Endothelial cell of umbilical vein (primary cell): ENCODE results near the gene GALNT2. TPM values are rescaled to one million over a fixed set of nuclear protein-coding genes. Genes with fewer than 3 reads are reported as not detected.

Experiments
- BruUV-seq: library from RNA; stranded (reverse); fragments of 400-500 nt; replicated peaks from 2 replicates; lab custom pipeline; 2021; lab: Mats Ljungman, UMichigan
- CTCF ChIA-PET: fragments of 300-600, 350-600 bp; sonication (Branson Sonifier 250); formaldehyde crosslinking; loops from one replicate; lab custom pipeline; 2021; ENCODE audit warnings: antibody characterized with exemption, inconsistent platforms; lab: Charles Lee
- POLR2A ChIA-PET: fragments of 300-600, 350-600 bp; sonication (Branson Sonifier 250); formaldehyde crosslinking; loops from one replicate; lab custom pipeline; 2021; ENCODE audit warnings: antibody characterized with exemption, inconsistent platforms; lab: Charles Lee
- DNase-seq: peaks from one replicate; pipeline ENCODE4 v3.0.0-alpha.2; 2011; ENCODE audit warnings: low read depth, low spot score
- FAIRE-seq: peaks from 2 replicates; lab custom pipeline; 2011; peaks lifted over from hg19 to GRCh38; lab: Jason Lieb, UNC
- H2AFZ ChIP-seq: 2 replicates; pipeline ENCODE4 v1.6.0; 2012; ENCODE audit warnings: low read depth, low read length, control low read depth, inconsistent platforms
- H3K27ac ChIP-seq: 2 replicates; pipeline ENCODE4 v1.5.1; 2011; ENCODE audit warnings: low read depth, mild to moderate bottlenecking, control low read depth, low read length, moderate library complexity; ENCODE audit not compliant: insufficient read depth
- H3K27me3 ChIP-seq, 2 experiments: 2 replicates each; pipeline versions ENCODE4 v1.6.0 to v1.6.1; 2011; ENCODE audit warnings: low read length in 2 of 2, mixed read lengths in 1 of 2; ENCODE audit not compliant: control insufficient read depth in 2 of 2, insufficient read depth in 2 of 2
- H3K36me3 ChIP-seq, 2 experiments: 2 replicates in 1 of 2; 3 replicates in 1 of 2; pipeline ENCODE4 v1.5.1; 2011; ENCODE audit warnings: low read length in 2 of 2, mild to moderate bottlenecking in 1 of 2, moderate library complexity in 1 of 2; ENCODE audit not compliant: control insufficient read depth in 2 of 2, insufficient read depth in 2 of 2; ENCODE audit errors: extremely low read depth in 1 of 2
- H3K4me1 ChIP-seq: 3 replicates; pipeline ENCODE4 v1.5.1; 2011; ENCODE audit warnings: mild to moderate bottlenecking, low read length; ENCODE audit not compliant: control insufficient read depth, insufficient read depth; ENCODE audit errors: extremely low read depth
- H3K4me2 ChIP-seq: 2 replicates; pipeline ENCODE4 v1.6.1; 2011; ENCODE audit warnings: low read length, control low read depth, mixed read lengths; ENCODE audit not compliant: insufficient read depth
- H3K4me3 ChIP-seq, 3 experiments: fragments of 200-600 bp in 1 of 3; sonication (generic), shearing (Covaris generic) in 1 of 3; replicated peaks in 1 of 3; 2 replicates each; pipeline ENCODE4 v1.5.1; 2011 to 2016; ENCODE audit warnings: control low read depth in 3 of 3, low read length in 3 of 3, mild to moderate bottlenecking in 2 of 3, inconsistent platforms in 1 of 3, low read depth in 1 of 3, moderate library complexity in 1 of 3; ENCODE audit not compliant: insufficient read depth in 1 of 3
- H3K79me2 ChIP-seq: 2 replicates; pipeline ENCODE4 v1.6.0; 2012; ENCODE audit warnings: low read length, inconsistent platforms; ENCODE audit not compliant: control insufficient read depth, insufficient read depth
- H3K9ac ChIP-seq: replicated peaks from 2 replicates; pipeline ENCODE3; 2011; ENCODE audit warnings: low read length, control low read depth; ENCODE audit not compliant: insufficient read depth; ENCODE audit errors: extremely low read depth
- H3K9me1 ChIP-seq: replicated peaks from 3 replicates; pipeline ENCODE4 v1.6.0; 2011; ENCODE audit warnings: mild to moderate bottlenecking, low read length; ENCODE audit not compliant: control insufficient read depth, insufficient read depth; ENCODE audit errors: extremely low read depth
- H3K9me3 ChIP-seq: replicated peaks from 2 replicates; pipeline ENCODE4 v1.5.1; 2012; ENCODE audit warnings: low read length, inconsistent platforms; ENCODE audit not compliant: control insufficient read depth, insufficient read depth
- H4K20me1 ChIP-seq: replicated peaks from 2 replicates; pipeline ENCODE3; 2011; ENCODE audit warnings: mild to moderate bottlenecking, low read length; ENCODE audit not compliant: control insufficient read depth, insufficient read depth; ENCODE audit errors: extremely low read depth
- EZH2 ChIP-seq: IDR thresholded peaks from 2 replicates; pipeline ENCODE4 v1.6.1; 2012; ENCODE audit warnings: borderline replicate concordance, low read depth, mild to moderate bottlenecking, moderate library complexity, low read length, inconsistent platforms; ENCODE audit not compliant: severe bottlenecking
- FOS ChIP-seq: IDR thresholded peaks from 2 replicates; pipeline ENCODE4 v1.6.1; 2011; ENCODE audit warnings: mild to moderate bottlenecking, low read length, moderate library complexity, borderline replicate concordance; ENCODE audit not compliant: insufficient read depth
- GATA2 ChIP-seq: IDR thresholded peaks from 2 replicates; pipeline ENCODE4 v1.7.0; 2011; ENCODE audit warnings: low read depth, mild to moderate bottlenecking, moderate library complexity, mixed read lengths, low read length; ENCODE audit not compliant: insufficient read length, insufficient read depth
- JUN ChIP-seq: IDR thresholded peaks from 2 replicates; pipeline ENCODE4 v1.6.1; 2011; ENCODE audit warnings: borderline replicate concordance, low read depth; ENCODE audit not compliant: insufficient read length, insufficient read depth
- MYC ChIP-seq: IDR thresholded peaks from one replicate; pipeline ENCODE4 v1.6.1; 2011; ENCODE audit warnings: mild to moderate bottlenecking, low read depth, low read length
- POLR2A ChIP-seq: IDR thresholded peaks from 2 replicates; pipeline ENCODE4 v1.6.1; 2012; ENCODE audit warnings: low read depth, mild to moderate bottlenecking, control low read depth, low read length
- POLR2AphosphoS5 ChIP-seq: IDR thresholded peaks from 2 replicates; pipeline ENCODE4 v1.6.1; 2012; ENCODE audit warnings: low read depth, mild to moderate bottlenecking, control low read depth, low read length, moderate library complexity; ENCODE audit not compliant: insufficient read depth
- dilution Hi-C: fragments of 300-500 bp; cut with MboI; formaldehyde crosslinking; loops from one replicate; pipeline ENCODE4 v1.15.0; 2019; ENCODE audit warnings: low sequenced_read_pairs; ENCODE audit not compliant: extremely low pct_ligation_motif_present
- intact Hi-C: fragments of 100-400 bp; cut with micrococcal nuclease; formaldehyde crosslinking; loops from one replicate; pipeline ENCODE4 v1.10.0; 2022
- polyA plus RNA-seq, 4 experiments: library from polyadenylated mRNA; depleted of rRNA in 3 of 4; stranded (reverse) in 3 of 4; unstranded in 1 of 4; fragments of >200 nt; gene quantifications; 2 replicates each; pipeline versions ENCODE4 v1.2.1 to v1.2.3, GENCODE V29; 2011 to 2012; ENCODE audit warnings: missing spikeins in 1 of 4
- total RNA-seq: library from RNA; stranded (reverse); gene quantifications from 2 replicates; pipeline ENCODE4 v1.2.3, GENCODE V29; 2021
- TF ChIP-seq, protein P1 (sequence below): IDR thresholded peaks from 2 replicates; pipeline ENCODE4 v1.6.1; 2011; ENCODE audit not compliant: insufficient read depth, insufficient read length
- TF ChIP-seq, protein P2 (sequence below), 2 donors: IDR thresholded peaks; 1 replicate in 1 of 2; 2 replicates in 1 of 2; pipeline ENCODE4 v1.5.1; 2011; ENCODE audit warnings: low read length in 2 of 2, mild to moderate bottlenecking in 2 of 2, moderate library complexity in 2 of 2, control low read depth in 1 of 2, inconsistent platforms in 1 of 2, low read depth in 1 of 2; ENCODE audit not compliant: insufficient read depth in 1 of 2; ENCODE audit errors: extremely low read depth in 1 of 2

The GALNT2 gene
- total and polyA plus RNA-seq, 2 donors (not counting 3 experiments of a cell fraction or from before 2014, with no cell fraction given) = 56.3 to 77.5 TPM

DNA sequence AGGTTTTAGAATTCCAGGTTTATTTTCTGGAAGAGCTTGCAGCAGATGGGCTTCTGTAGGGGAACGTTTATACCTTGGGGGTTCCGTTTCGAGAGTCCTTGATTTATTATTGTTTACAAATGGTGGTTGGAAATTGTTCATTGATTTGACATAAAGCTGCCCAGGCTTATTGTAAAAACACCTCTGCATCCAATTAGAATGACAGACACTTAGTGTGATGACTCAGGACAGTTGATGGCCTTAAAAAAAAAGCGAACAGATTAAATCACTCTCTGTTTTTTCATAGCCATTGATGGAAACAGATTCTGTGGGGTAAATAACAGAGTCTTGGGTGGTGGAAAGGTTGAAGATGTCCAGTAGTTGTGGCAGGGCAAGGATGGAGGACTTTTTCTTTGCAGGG, 35.4 kb downstream of the GALNT2 start:
- Histone ChIP-seq H3K27ac (no peak overlapping the region), H3K9me3 (no peaks in the 10 kb centered on the region), H4K20me1 (no peaks in the 10 kb centered on the region), H3K79me2 (peaks cover 4% of the 10 kb centered on the region), H3K36me3 (no peaks in the 10 kb centered on the region), H3K9ac (no peak overlapping the region), H3K27me3 (no peaks in the 10 kb centered on the region), H2AFZ (no peak overlapping the region), H3K4me1 (peaks cover 25% of the 10 kb centered on the region), H3K9me1 (no peaks in the 10 kb centered on the region), H3K4me3 (no peak overlapping the region), H3K4me2 (no peak overlapping the region)
- CTCF ChIA-PET = interaction anchor here (1.1 to 1.4 kb wide), 2 partner anchors 11 to 12 kb away, joined by 3 read pairs; no protein-coding TSS in a partner anchor
- DNase-seq (no peak), FAIRE-seq (no peak)
- dilution Hi-C loops (no loop called here), intact Hi-C loops (loop anchor here (5.0 kb wide), 1 partner anchor 440 kb away; no protein-coding TSS in a partner anchor)
- TF ChIP-seq GATA2 = no peak
- TF ChIP-seq POLR2A = no peak
- no peak for TF ChIP-seq MYC
- TF ChIP-seq POLR2AphosphoS5 = no peak
- TF ChIP-seq, protein P1, sequence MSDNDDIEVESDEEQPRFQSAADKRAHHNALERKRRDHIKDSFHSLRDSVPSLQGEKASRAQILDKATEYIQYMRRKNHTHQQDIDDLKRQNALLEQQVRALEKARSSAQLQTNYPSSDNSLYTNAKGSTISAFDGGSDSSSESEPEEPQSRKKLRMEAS = no peak
- no peak for TF ChIP-seq FOS
- TF ChIP-seq EZH2 = no peak
- TF ChIP-seq JUN = no peak
- TF ChIP-seq, protein P2, sequence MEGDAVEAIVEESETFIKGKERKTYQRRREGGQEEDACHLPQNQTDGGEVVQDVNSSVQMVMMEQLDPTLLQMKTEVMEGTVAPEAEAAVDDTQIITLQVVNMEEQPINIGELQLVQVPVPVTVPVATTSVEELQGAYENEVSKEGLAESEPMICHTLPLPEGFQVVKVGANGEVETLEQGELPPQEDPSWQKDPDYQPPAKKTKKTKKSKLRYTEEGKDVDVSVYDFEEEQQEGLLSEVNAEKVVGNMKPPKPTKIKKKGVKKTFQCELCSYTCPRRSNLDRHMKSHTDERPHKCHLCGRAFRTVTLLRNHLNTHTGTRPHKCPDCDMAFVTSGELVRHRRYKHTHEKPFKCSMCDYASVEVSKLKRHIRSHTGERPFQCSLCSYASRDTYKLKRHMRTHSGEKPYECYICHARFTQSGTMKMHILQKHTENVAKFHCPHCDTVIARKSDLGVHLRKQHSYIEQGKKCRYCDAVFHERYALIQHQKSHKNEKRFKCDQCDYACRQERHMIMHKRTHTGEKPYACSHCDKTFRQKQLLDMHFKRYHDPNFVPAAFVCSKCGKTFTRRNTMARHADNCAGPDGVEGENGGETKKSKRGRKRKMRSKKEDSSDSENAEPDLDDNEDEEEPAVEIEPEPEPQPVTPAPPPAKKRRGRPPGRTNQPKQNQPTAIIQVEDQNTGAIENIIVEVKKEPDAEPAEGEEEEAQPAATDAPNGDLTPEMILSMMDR (IDR thresholded peaks at IDR 0.05; ENCODE audit: extremely low read depth in 1 of 2, insufficient read depth in 1 of 2, low read depth in 1 of 2, low read length in 2 of 2) = no peak
- POLR2A ChIA-PET = no interaction called here
- BruUV-seq = no TSS peak
